Ishikawa (cell line): ENCODE results near the gene PYCARD.

Experiments
- CEBPB ChIP-seq: IDR thresholded peaks from 2 replicates; pipeline ENCODE4 v1.6.1; 2012
- CREB1 ChIP-seq: IDR thresholded peaks from 2 replicates; pipeline ENCODE4 v1.6.1; 2012; ENCODE audit warnings: low read depth
- EP300 ChIP-seq: IDR thresholded peaks from 2 replicates; pipeline ENCODE4 v1.6.1; 2012; ENCODE audit warnings: borderline replicate concordance
- MAX ChIP-seq: IDR thresholded peaks from 2 replicates; pipeline ENCODE4 v1.6.1; 2012
- NFIC ChIP-seq: IDR thresholded peaks from 2 replicates; pipeline ENCODE4 v1.6.1; 2012
- RAD21 ChIP-seq: IDR thresholded peaks from 2 replicates; pipeline ENCODE4 v1.6.1; 2012; ENCODE audit warnings: low read depth
- REST ChIP-seq: IDR thresholded peaks from 2 replicates; pipeline ENCODE4 v1.6.1; 2012; ENCODE audit warnings: low read depth, mild to moderate bottlenecking
- TAF1 ChIP-seq: IDR thresholded peaks from 2 replicates; pipeline ENCODE4 v1.6.1; 2012; ENCODE audit warnings: low read depth, mild to moderate bottlenecking
- TCF12 ChIP-seq: IDR thresholded peaks from 2 replicates; pipeline ENCODE4 v1.6.1; 2012; ENCODE audit warnings: low read depth
- TEAD4 ChIP-seq: IDR thresholded peaks from 2 replicates; pipeline ENCODE4 v1.6.1; 2012
- YY1 ChIP-seq: IDR thresholded peaks from 2 replicates; pipeline ENCODE4 v1.6.1; 2012; ENCODE audit warnings: low read depth

GRCh38 chr16:31186930-31187807 lies 15.4 kb downstream of the PYCARD start:
- TF ChIP-seq CEBPB (no peak), REST (no peak), YY1 (no peak), MAX (no peak), TEAD4 (no peak), NFIC (no peak), CREB1 (no peak), TAF1 (no peak), EP300 (no peak), RAD21 (no peak), TCF12 (no peak)
